WTC11 (cell line): ENCODE results near the gene ABCB10.
"Not testable (repeated sequence)": the region's sequence is repeated elsewhere in the genome, so short reads cannot be mapped to it uniquely, and the experiment has no call there.

Experiments
- ETV6 ChIP-seq: sonication (generic); formaldehyde crosslinking; IDR thresholded peaks from 2 replicates; pipeline ENCODE4 v1.8.1; 2022; ENCODE audit warnings: mild to moderate bottlenecking, missing genetic modification reagents
- NFYB ChIP-seq: sonication (generic); formaldehyde crosslinking; conservative IDR thresholded peaks from 2 replicates; pipeline ENCODE4 v1.8.0; 2022; ENCODE audit warnings: low read depth, missing genetic modification reagents
- NR2C2 ChIP-seq: sonication (generic); formaldehyde crosslinking; IDR thresholded peaks from 2 replicates; pipeline ENCODE4 v1.8.0; 2022; ENCODE audit warnings: mild to moderate bottlenecking, missing genetic modification reagents
- TEAD4 ChIP-seq: sonication (generic); formaldehyde crosslinking; IDR thresholded peaks from 2 replicates; pipeline ENCODE4 v1.8.0; 2022; ENCODE audit warnings: mild to moderate bottlenecking, missing genetic modification reagents
- ZNF671 ChIP-seq: fragments of 250-450 bp; sonication (Bioruptor Pico); IDR thresholded peaks from 2 replicates; pipeline ENCODE4 v1.8.0; 2021; ENCODE audit warnings: mild to moderate bottlenecking
- TF ChIP-seq, protein P1 (sequence below): sonication (generic); formaldehyde crosslinking; IDR thresholded peaks from 2 replicates; pipeline ENCODE4 v1.8.0; 2022; ENCODE audit warnings: mild to moderate bottlenecking, missing genetic modification reagents
- TF ChIP-seq, protein P2 (sequence below): fragments of 200-600 bp; IDR thresholded peaks from 2 replicates; pipeline ENCODE4 v1.8.0; 2022; ENCODE audit warnings: antibody characterized with exemption
- TF ChIP-seq, protein P3 (sequence below): sonication (generic); formaldehyde crosslinking; IDR thresholded peaks from 2 replicates; pipeline ENCODE4 v1.8.1; 2022; ENCODE audit warnings: low read depth, missing genetic modification reagents, borderline replicate concordance

DNA sequence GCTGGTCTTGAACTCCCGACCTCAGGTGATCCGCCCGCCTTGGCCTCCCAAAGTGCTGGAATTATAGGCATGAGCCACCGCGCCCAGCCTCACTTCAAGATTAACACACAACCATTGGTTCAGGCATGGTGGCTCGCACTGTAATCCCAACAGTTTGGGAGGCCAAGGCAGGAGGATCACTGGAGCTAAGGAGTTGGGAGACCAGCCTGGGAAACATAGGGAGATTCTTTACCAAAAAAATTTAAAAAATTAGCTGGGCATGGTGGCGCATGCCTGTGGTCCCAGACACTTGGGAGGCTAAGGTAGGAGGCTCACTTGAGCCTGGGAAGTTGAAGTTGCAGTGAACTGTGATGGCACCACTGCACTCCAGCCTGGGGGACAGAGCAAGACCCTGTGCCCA is 37.4 kb upstream of the ABCB10 start:
- TF ChIP-seq, protein P1, sequence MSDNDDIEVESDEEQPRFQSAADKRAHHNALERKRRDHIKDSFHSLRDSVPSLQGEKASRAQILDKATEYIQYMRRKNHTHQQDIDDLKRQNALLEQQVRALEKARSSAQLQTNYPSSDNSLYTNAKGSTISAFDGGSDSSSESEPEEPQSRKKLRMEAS (CRISPR knock-in tag): not testable (repeated sequence)
- TF ChIP-seq, protein P2, sequence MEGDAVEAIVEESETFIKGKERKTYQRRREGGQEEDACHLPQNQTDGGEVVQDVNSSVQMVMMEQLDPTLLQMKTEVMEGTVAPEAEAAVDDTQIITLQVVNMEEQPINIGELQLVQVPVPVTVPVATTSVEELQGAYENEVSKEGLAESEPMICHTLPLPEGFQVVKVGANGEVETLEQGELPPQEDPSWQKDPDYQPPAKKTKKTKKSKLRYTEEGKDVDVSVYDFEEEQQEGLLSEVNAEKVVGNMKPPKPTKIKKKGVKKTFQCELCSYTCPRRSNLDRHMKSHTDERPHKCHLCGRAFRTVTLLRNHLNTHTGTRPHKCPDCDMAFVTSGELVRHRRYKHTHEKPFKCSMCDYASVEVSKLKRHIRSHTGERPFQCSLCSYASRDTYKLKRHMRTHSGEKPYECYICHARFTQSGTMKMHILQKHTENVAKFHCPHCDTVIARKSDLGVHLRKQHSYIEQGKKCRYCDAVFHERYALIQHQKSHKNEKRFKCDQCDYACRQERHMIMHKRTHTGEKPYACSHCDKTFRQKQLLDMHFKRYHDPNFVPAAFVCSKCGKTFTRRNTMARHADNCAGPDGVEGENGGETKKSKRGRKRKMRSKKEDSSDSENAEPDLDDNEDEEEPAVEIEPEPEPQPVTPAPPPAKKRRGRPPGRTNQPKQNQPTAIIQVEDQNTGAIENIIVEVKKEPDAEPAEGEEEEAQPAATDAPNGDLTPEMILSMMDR: not testable (repeated sequence)
- TF ChIP-seq ZNF671 (CRISPR knock-in tag); NR2C2 (CRISPR knock-in tag); TEAD4; ETV6; NFYB (CRISPR knock-in tag): not testable (repeated sequence)
- TF ChIP-seq, protein P3, sequence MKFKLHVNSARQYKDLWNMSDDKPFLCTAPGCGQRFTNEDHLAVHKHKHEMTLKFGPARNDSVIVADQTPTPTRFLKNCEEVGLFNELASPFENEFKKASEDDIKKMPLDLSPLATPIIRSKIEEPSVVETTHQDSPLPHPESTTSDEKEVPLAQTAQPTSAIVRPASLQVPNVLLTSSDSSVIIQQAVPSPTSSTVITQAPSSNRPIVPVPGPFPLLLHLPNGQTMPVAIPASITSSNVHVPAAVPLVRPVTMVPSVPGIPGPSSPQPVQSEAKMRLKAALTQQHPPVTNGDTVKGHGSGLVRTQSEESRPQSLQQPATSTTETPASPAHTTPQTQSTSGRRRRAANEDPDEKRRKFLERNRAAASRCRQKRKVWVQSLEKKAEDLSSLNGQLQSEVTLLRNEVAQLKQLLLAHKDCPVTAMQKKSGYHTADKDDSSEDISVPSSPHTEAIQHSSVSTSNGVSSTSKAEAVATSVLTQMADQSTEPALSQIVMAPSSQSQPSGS (CRISPR knock-in tag): not testable (repeated sequence)
